Liver (tissue), 9 donors: ENCODE data around the gene TAF1B. TPM values are rescaled to one million over a fixed set of nuclear protein-coding genes. Genes with fewer than 3 reads are reported as not detected.

Experiments used
- DNase-seq: peaks from one replicate; pipeline ENCODE4 v3.0.0-alpha.2; 2017; ENCODE audit warnings: low spot score
- H3K27ac ChIP-seq, 2 donors: one replicate each; pipeline ENCODE4 v1.7.0; 2013; ENCODE audit warnings: inconsistent platforms in 2 of 2, low read length in 2 of 2, control low read depth in 1 of 2, low read depth in 1 of 2, mild to moderate bottlenecking in 1 of 2
- H3K27me3 ChIP-seq, 4 donors: one replicate each; pipeline versions ENCODE4 v1.6.1 to v1.7.0; 2013; ENCODE audit warnings: low read length in 3 of 4, inconsistent platforms in 1 of 4, mild to moderate bottlenecking in 1 of 4, moderate library complexity in 1 of 4; ENCODE audit not compliant: control insufficient read depth in 4 of 4, insufficient read depth in 4 of 4
- H3K36me3 ChIP-seq, 4 donors: one replicate each; pipeline versions ENCODE4 v1.6.1 to v1.7.0; 2013; ENCODE audit warnings: low read length in 3 of 4, mild to moderate bottlenecking in 3 of 4, low read depth in 1 of 4, moderate library complexity in 1 of 4; ENCODE audit not compliant: control insufficient read depth in 4 of 4, insufficient read depth in 3 of 4
- H3K4me1 ChIP-seq, 4 donors: one replicate each; pipeline versions ENCODE4 v1.6.1 to v1.7.0; 2013; ENCODE audit warnings: low read length in 3 of 4, mild to moderate bottlenecking in 3 of 4, moderate library complexity in 1 of 4; ENCODE audit not compliant: control insufficient read depth in 4 of 4, insufficient read depth in 4 of 4
- H3K4me3 ChIP-seq, 3 donors: one replicate each; pipeline versions ENCODE4 v1.6.1 to v1.7.0; 2013; ENCODE audit warnings: low read length in 3 of 3, control low read depth in 1 of 3, low read depth in 1 of 3, mild to moderate bottlenecking in 1 of 3
- H3K9ac ChIP-seq, 2 donors: one replicate each; pipeline ENCODE4 v1.7.0; 2013; ENCODE audit warnings: low read length in 2 of 2, mild to moderate bottlenecking in 2 of 2, moderate library complexity in 2 of 2, control low read depth in 1 of 2, low read depth in 1 of 2
- H3K9me3 ChIP-seq, 4 donors: one replicate each; pipeline versions ENCODE4 v1.6.1 to v1.7.0; 2013; ENCODE audit warnings: low read length in 3 of 4; ENCODE audit not compliant: control insufficient read depth in 4 of 4
- ATF3 ChIP-seq: IDR thresholded peaks from 2 replicates; pipeline ENCODE4 v1.6.1; 2016; ENCODE audit warnings: antibody characterized with exemption
- CTCF ChIP-seq: fragments of 150-350 bp; IDR thresholded peaks from 2 replicates; pipeline ENCODE4 v1.5.1; 2017; ENCODE audit warnings: improper control_type of control experiment, low read depth, low read length; ENCODE audit not compliant: missing input control
- EGR1 ChIP-seq, 2 donors: IDR thresholded peaks; 2 replicates each; pipeline ENCODE4 v1.6.1; 2016 to 2018; ENCODE audit warnings: antibody characterized with exemption in 2 of 2, low read depth in 2 of 2
- FOXA1 ChIP-seq: IDR thresholded peaks from 2 replicates; pipeline ENCODE4 v1.6.1; 2016; ENCODE audit warnings: antibody characterized with exemption
- FOXA2 ChIP-seq: IDR thresholded peaks from 2 replicates; pipeline ENCODE4 v1.6.1; 2016; ENCODE audit warnings: antibody characterized with exemption
- GABPA ChIP-seq, 2 donors: IDR thresholded peaks in 1 of 2; conservative IDR thresholded peaks in 1 of 2; 2 replicates each; pipeline ENCODE4 v1.6.1; 2016; ENCODE audit warnings: antibody characterized with exemption in 2 of 2, mild to moderate bottlenecking in 1 of 2, moderate library complexity in 1 of 2
- HNF4A ChIP-seq, 2 donors: conservative IDR thresholded peaks; 2 replicates each; pipeline ENCODE4 v1.6.1; 2016; ENCODE audit warnings: antibody characterized with exemption in 2 of 2, mild to moderate bottlenecking in 2 of 2
- JUND ChIP-seq, 2 donors: IDR thresholded peaks; 2 replicates each; pipeline ENCODE4 v1.6.1; 2016; ENCODE audit warnings: antibody characterized with exemption in 2 of 2
- MAX ChIP-seq: IDR thresholded peaks from 2 replicates; pipeline ENCODE4 v1.6.1; 2016; ENCODE audit warnings: antibody characterized with exemption
- NR2F2 ChIP-seq: IDR thresholded peaks from 2 replicates; pipeline ENCODE4 v1.6.1; 2016; ENCODE audit warnings: antibody characterized with exemption
- RAD21 ChIP-seq, 2 donors: IDR thresholded peaks; 2 replicates each; pipeline ENCODE4 v1.6.1; 2016; ENCODE audit warnings: antibody characterized with exemption in 2 of 2, mild to moderate bottlenecking in 2 of 2
- REST ChIP-seq: IDR thresholded peaks from 2 replicates; pipeline ENCODE4 v1.6.1; 2016; ENCODE audit warnings: antibody characterized with exemption, mild to moderate bottlenecking
- RXRA ChIP-seq, 2 donors: IDR thresholded peaks; 2 replicates each; pipeline ENCODE4 v1.6.1; 2017 to 2018; ENCODE audit warnings: antibody characterized with exemption in 2 of 2, mild to moderate bottlenecking in 1 of 2
- SP1 ChIP-seq: IDR thresholded peaks from 2 replicates; pipeline ENCODE4 v1.6.1; 2018; ENCODE audit warnings: antibody characterized with exemption, mild to moderate bottlenecking
- TAF1 ChIP-seq: conservative IDR thresholded peaks from 2 replicates; pipeline ENCODE4 v1.6.1; 2016; ENCODE audit warnings: antibody characterized with exemption, mild to moderate bottlenecking
- YY1 ChIP-seq: IDR thresholded peaks from 2 replicates; pipeline ENCODE4 v1.6.1; 2016; ENCODE audit warnings: antibody characterized with exemption, mild to moderate bottlenecking
- ZBTB33 ChIP-seq: IDR thresholded peaks from 2 replicates; pipeline ENCODE4 v1.6.1; 2016; ENCODE audit warnings: antibody characterized with exemption
- WGBS: extraction: QIAGEN DNeasy Blood & Tissue Kit; methylation state at CpG from one replicate; pipeline ENCODE4 v1.1.7; 2013; 5-methylcytosine and 5-hydroxymethylcytosine counted together
- polyA plus RNA-seq, 2 donors: library from polyadenylated mRNA; stranded (reverse) in 1 of 2; unstranded in 1 of 2; fragments of 200-250 nt in 1 of 2; fragments of >200 nt in 1 of 2; fragmentation: Nextera tagmentation in 1 of 2; extraction: Ambion mirVana in 1 of 2; gene quantifications; one replicate each; pipeline versions ENCODE4 v1.2.1 to v1.2.3, GENCODE V29; 2013 to 2015
- total RNA-seq, 2 donors: library from RNA; depleted of rRNA; stranded (reverse); fragments of >200 nt; gene quantifications; one replicate each; pipeline ENCODE4 v1.2.3, GENCODE V29; 2014
- donor health status: healthy.
- donor health status: healthy.
- donor health status: healthy.
- donor health status: healthy.
- donor health status: healthy.

The TAF1B gene
- total and polyA plus RNA-seq, 4 donors, result 3.1 to 17.2 (median 5.6) TPM

- WGBS, result 82% methylated on average over 18 of the region's 18 CpGs
- TF ChIP-seq CTCF (no peak), MAX (no peak), GABPA (IDR thresholded peaks at IDR 0.05 in 1 of 2, conservative IDR thresholded peaks at IDR 0.05 in 1 of 2) (no peak), ZBTB33 (no peak), RAD21 (IDR thresholded peaks at IDR 0.05) (no peak), YY1 (no peak), TAF1 (no peak), FOXA1 (no peak), FOXA2 (no peak), HNF4A (conservative IDR thresholded peaks at IDR 0.05) (no peak), EGR1 (IDR thresholded peaks at IDR 0.05; ENCODE audit: low read depth in 2 of 2) (no peak), JUND (IDR thresholded peaks at IDR 0.05) (no peak), ATF3 (no peak)
- H3K4me3 ChIP-seq, result no peak overlapping the region
- H3K27me3 ChIP-seq, result no peaks in the 10 kb centered on the region
- no peak for DNase-seq
- peaks cover 0 to 3% (median 0%) of the 10 kb centered on the region in 4 donors for H3K4me1 ChIP-seq
- no peaks in the 10 kb centered on the region for H3K9me3 ChIP-seq
- no peak overlapping the region for H3K27ac ChIP-seq
- no peak overlapping the region for H3K9ac ChIP-seq
- no peaks in the 10 kb centered on the region for H3K36me3 ChIP-seq
Observed at GRCh38 chr2:9797681-9798556, 45.4 kb upstream of the TAF1B start.

- WGBS, result 66% methylated on average over 11 of the region's 11 CpGs
- Histone ChIP-seq H3K4me1 (peaks cover 0 to 3% (median 0%) of the 10 kb centered on the region in 4 donors), H3K27me3 (no peaks in the 10 kb centered on the region), H3K27ac (no peak overlapping the region), H3K36me3 (no peaks in the 10 kb centered on the region), H3K9me3 (no peaks in the 10 kb centered on the region), H3K4me3 (no peak overlapping the region), H3K9ac (no peak overlapping the region)
- DNase-seq, result no peak
- TF ChIP-seq HNF4A (conservative IDR thresholded peaks at IDR 0.05) (no peak), TAF1 (no peak), FOXA1 (no peak), REST (no peak), GABPA (IDR thresholded peaks at IDR 0.05 in 1 of 2, conservative IDR thresholded peaks at IDR 0.05 in 1 of 2) (no peak), NR2F2 (no peak), ZBTB33 (no peak), YY1 (no peak), FOXA2 (no peak), RXRA (IDR thresholded peaks at IDR 0.05) (no peak), JUND (IDR thresholded peaks at IDR 0.05) (no peak), RAD21 (IDR thresholded peaks at IDR 0.05) (no peak), SP1 (no peak), CTCF (no peak)
Observed at GRCh38 chr2:9799011-9799596, 44.2 kb upstream of the TAF1B start.
